Colon (tissue), 2 donors: ENCODE measurements around the gene UBQLN1.
"Not testable (repeated sequence)": the region's sequence is repeated elsewhere in the genome, so short reads cannot be mapped to it uniquely, and the experiment has no call there.

ENCODE experiments used
- FAIRE-seq: peaks from 2 replicates; lab custom pipeline; 2012; peaks lifted over from hg19 to GRCh38; lab: Jason Lieb, UNC
- donor health status: control.
- donor health status: control.

The UBQLN1 gene

GRCh38 chr9:83633255-83633654 lies 74.5 kb downstream of the UBQLN1 start:
- FAIRE-seq, result peak; percentile 21

DNA sequence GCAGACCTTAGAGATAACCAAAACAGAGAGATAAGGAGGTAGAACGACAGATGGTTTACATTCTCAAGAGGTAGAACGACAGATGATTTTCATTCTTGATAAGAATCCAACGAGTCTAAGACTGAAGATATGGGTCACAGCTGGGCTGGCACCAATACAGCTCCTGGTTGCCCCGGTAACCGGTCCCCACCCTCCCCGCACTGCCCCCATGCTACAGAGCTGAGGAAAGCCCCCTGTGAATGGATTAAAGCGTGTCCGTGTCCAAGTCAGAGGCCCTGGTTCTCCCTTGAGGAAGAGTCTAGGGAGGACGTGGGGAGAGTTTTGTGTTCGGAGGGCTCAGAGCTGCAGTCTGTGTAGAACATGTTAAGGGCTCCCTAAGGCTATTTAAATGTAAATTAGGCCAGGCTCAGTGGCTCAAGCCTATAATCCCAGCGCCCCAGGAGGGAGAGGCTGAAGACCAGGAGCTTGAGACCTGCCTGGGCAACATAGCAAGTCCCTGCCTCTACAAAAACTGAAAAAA lies 76.8 kb downstream of the UBQLN1 start:
- no peak for FAIRE-seq

- FAIRE-seq, result no peak
These were observed 78.2 kb downstream of the UBQLN1 start for GRCh38 chr9:83629433-83630104.

DNA sequence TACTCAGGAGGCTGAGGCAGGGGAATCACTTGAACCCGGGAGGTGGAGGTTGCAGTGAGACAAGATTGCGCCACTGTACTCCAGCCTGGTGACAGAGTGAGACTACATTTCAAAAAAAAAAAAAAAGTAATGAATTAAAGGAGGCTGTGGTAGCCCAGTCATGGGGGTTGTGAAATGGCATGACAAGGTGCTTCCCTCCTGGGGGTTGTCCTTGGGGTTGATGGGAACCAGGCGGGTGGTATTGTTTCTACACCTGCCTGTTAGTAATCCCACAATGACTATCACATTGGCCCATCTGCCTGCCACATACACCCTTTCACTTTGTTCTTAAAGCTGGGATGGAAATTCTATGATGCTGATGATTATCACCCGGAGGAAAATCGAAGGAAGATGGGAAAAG lies 79.2 kb downstream of the UBQLN1 start:
- no peak for FAIRE-seq

GRCh38 chr9:83625178-83625577 lies 82.6 kb downstream of the UBQLN1 start:
- FAIRE-seq, result no peak

DNA sequence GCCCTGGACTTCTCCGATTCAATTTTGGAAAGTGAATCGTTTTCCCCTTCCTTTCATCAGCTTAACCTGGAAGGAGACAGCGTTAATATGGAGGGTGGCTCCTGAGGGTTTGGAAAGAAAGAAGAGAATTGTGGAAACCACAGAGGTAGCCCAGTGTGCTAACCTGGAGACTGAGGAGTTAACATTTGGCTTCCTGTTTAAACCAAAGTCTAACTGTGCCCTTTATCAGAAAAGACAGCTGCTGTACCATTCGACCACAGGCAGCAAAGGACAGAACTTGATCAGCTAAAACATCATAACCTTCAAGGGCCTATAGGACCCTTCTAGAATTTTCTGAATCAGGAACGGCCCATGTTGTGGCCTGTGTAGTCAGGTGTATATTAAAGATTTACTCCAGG lies 84.1 kb downstream of the UBQLN1 start:
- FAIRE-seq, result no peak

GRCh38 chr9:83622939-83623678 lies 84.6 kb downstream of the UBQLN1 start, which contains the start of gene IDNK:
Gene IDNK, plus strand, starts transcription at chr9:83623143. Its CDS starts 29 bp downstream, at chr9:83623172.
- no peak for FAIRE-seq

DNA sequence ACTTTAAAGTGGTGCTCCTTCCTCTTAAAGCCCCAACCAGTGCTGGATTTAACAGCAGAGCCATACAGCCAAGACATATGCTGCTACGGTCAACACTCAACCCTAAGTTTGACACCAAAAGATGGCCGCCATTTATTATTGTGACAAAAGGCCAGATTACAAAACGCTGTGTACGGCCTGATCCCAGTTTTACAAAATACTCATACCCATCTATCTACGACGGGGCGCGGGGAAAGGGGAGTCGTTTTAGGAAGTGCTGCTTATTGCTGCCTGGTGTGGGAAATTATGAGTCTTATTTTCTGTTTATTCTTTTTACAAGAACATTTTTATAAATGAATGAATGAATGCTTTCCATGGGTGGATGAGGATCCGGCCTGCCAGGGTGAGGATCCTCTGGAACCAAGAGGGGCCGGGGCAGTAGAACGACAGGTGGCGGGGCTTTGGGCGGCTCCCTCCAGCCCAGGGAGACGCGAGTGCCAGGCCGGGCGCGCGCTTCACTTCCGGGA lies 85.3 kb downstream of the UBQLN1 start:
- no peak for FAIRE-seq

GRCh38 chr9:83620841-83621636 lies 86.7 kb downstream of the UBQLN1 start:
- no peak for FAIRE-seq

DNA sequence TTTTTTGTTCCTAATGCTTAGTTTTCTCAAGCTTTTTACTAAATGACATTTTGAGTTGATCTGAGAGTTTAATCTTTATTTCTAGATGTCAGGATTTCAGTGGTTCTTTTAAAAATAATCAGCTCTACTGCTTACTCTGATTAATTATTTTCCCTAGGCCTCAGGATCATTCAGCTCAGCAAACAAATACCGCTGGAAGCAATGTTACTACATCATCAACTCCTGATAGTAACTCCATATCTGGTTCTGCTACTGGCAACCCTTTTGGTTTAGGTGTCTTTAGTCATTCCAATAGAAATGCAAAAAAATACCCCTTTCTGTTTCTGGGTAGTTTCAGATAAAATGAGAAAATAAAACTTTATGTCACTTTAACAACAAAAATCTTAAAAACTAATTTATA lies 90.5 kb downstream of the UBQLN1 start:
- no peak for FAIRE-seq

- FAIRE-seq, result not testable (repeated sequence)
These were observed 94.5 kb downstream of the UBQLN1 start for GRCh38 chr9:83613298-83613697.
